NB4 (cell line): ENCODE results near the gene TBC1D12.

Experiments used
- MYC ChIP-seq: IDR thresholded peaks from 2 replicates; pipeline ENCODE4 v1.6.1; 2011; ENCODE audit warnings: low read depth, low read length
- POLR2A ChIP-seq: IDR thresholded peaks from 2 replicates; pipeline ENCODE4 v1.6.1; 2011; ENCODE audit warnings: mild to moderate bottlenecking; ENCODE audit not compliant: insufficient read length; ENCODE audit errors: extremely low read depth
- TF ChIP-seq, protein P1 (sequence below): IDR thresholded peaks from one replicate; pipeline ENCODE4 v1.5.1; 2012; ENCODE audit warnings: low read depth, low read length
- TF ChIP-seq, protein P2 (sequence below): IDR thresholded peaks from 2 replicates; pipeline ENCODE4 v1.6.1; 2011; ENCODE audit warnings: low read depth, low read length

DNA sequence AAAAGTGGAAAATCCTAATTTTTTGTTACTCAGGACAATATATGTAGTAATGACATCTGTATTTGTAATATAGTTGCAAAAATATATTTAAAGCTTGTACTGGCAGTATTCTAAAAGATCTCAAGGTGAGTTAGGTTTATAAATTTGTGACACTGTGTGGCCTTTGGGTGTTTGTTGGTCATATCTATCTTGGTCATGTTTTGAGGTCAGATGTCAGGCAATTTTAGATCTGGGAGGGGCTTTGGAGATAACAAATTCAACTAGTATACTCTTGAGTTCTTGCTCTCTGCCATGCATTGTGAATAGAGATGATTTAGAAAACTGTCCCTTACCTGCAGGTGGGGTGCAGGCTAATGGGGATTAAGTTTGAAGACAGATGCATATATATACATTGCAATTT is 3.1 kb downstream of the TBC1D12 start:
- TF ChIP-seq, protein P1, sequence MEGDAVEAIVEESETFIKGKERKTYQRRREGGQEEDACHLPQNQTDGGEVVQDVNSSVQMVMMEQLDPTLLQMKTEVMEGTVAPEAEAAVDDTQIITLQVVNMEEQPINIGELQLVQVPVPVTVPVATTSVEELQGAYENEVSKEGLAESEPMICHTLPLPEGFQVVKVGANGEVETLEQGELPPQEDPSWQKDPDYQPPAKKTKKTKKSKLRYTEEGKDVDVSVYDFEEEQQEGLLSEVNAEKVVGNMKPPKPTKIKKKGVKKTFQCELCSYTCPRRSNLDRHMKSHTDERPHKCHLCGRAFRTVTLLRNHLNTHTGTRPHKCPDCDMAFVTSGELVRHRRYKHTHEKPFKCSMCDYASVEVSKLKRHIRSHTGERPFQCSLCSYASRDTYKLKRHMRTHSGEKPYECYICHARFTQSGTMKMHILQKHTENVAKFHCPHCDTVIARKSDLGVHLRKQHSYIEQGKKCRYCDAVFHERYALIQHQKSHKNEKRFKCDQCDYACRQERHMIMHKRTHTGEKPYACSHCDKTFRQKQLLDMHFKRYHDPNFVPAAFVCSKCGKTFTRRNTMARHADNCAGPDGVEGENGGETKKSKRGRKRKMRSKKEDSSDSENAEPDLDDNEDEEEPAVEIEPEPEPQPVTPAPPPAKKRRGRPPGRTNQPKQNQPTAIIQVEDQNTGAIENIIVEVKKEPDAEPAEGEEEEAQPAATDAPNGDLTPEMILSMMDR: no peak
- TF ChIP-seq POLR2A (no peak), MYC (no peak)
- TF ChIP-seq, protein P2, sequence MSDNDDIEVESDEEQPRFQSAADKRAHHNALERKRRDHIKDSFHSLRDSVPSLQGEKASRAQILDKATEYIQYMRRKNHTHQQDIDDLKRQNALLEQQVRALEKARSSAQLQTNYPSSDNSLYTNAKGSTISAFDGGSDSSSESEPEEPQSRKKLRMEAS: no peak
